Activated naive CD8-positive, alpha-beta T cell treated with anti-CD3 and anti-CD28 coated beads for 36 hours (primary cell): ENCODE results near the gene EZH2. TPM values are rescaled to one million over a fixed set of nuclear protein-coding genes. Genes with fewer than 3 reads are reported as not detected.

Experiments used
- DNase-seq: peaks from one replicate; pipeline ENCODE4 v3.0.0; 2021
- H3K27ac Mint-ChIP-seq: one replicate; pipeline ENCODE4 v1.8.0; 2022; ENCODE audit warnings: mild to moderate bottlenecking, moderate library complexity, mixed read lengths
- H3K27me3 Mint-ChIP-seq: one replicate; pipeline ENCODE4 v1.8.0; 2022; ENCODE audit warnings: mild to moderate bottlenecking, mixed read lengths
- H3K36me3 Mint-ChIP-seq: one replicate; pipeline ENCODE4 v1.8.0; 2021; ENCODE audit warnings: mild to moderate bottlenecking, mixed read lengths
- H3K4me1 Mint-ChIP-seq: one replicate; pipeline ENCODE4 v1.8.0; 2021; ENCODE audit warnings: mixed read lengths
- H3K4me3 Mint-ChIP-seq: one replicate; pipeline ENCODE4 v1.8.0; 2022; ENCODE audit warnings: mild to moderate bottlenecking, moderate library complexity, mixed read lengths
- H3K9me3 Mint-ChIP-seq: one replicate; pipeline ENCODE4 v1.8.0; 2022; ENCODE audit warnings: mixed read lengths
- total RNA-seq, 2 experiments: library from RNA; stranded (reverse); gene quantifications; one replicate each; pipeline ENCODE4 v1.2.3, GENCODE V29; 2021

EZH2 gene
- total RNA-seq, 2 experiments from 2014 or later: 109 to 111 TPM

DNA sequence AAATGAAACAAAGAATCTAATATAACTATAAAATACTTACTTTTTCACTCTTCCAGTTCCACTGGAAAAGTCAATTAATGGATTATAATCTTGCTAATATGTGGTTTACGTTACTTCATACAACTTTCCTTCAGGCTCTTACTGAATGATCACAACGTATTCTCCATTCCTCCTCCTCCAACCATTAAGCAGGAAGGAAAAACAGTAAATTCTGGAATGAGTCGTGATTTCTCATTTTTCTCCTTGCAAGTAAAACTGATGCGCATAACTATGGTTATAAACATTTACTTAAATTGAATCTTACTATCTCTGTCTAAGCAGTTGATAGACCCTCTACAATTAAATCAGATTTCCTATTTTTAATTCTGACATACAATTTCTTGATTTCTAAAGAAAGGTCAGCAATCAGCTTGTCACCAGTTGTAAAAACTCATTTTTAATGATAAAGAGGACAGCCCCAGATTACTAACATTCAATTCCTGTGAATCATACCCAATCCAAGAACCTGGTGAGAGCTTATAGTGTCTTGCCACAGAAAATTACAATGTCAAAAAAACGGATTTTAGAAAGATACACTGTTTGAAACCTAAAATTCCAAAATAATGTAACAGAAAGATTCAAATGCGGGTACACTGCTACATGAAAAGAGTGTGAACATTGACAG lies 64.3 kb downstream of the EZH2 start:
- no peaks in the 10 kb centered on the region for H3K27me3 Mint-ChIP-seq
- no peak overlapping the region for H3K4me3 Mint-ChIP-seq
- H3K36me3 Mint-ChIP-seq: peaks cover 47% of the 10 kb centered on the region
- no peaks in the 10 kb centered on the region for H3K9me3 Mint-ChIP-seq
- H3K27ac Mint-ChIP-seq: no peak overlapping the region
- peaks cover 2% of the 10 kb centered on the region for H3K4me1 Mint-ChIP-seq
- no peak for DNase-seq

DNA sequence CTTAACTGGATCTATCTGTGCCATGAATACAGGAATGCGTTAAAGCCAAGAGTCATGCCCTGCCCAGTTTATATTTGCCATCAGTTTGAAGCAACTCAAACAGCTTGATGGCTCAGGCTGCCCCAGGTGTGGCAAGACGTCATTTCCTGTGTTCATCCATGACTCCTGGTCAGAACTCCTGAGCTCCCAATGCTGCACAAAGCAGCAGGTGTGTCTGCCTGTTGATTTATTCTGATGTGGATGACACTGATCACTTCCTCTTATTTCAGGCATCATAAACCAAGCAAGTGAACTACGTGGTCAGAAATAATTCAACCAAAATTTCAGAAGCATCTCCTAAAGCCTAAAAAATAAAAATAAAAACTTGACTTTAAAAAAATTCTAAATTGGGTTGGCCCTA lies 68.5 kb downstream of the EZH2 start:
- peaks cover 51% of the 10 kb centered on the region for H3K36me3 Mint-ChIP-seq
- no peaks in the 10 kb centered on the region for H3K9me3 Mint-ChIP-seq
- H3K4me3 Mint-ChIP-seq: no peak overlapping the region
- peaks cover 2% of the 10 kb centered on the region for H3K4me1 Mint-ChIP-seq
- no peak for DNase-seq
- H3K27ac Mint-ChIP-seq: no peak overlapping the region
- H3K27me3 Mint-ChIP-seq: no peaks in the 10 kb centered on the region

DNA sequence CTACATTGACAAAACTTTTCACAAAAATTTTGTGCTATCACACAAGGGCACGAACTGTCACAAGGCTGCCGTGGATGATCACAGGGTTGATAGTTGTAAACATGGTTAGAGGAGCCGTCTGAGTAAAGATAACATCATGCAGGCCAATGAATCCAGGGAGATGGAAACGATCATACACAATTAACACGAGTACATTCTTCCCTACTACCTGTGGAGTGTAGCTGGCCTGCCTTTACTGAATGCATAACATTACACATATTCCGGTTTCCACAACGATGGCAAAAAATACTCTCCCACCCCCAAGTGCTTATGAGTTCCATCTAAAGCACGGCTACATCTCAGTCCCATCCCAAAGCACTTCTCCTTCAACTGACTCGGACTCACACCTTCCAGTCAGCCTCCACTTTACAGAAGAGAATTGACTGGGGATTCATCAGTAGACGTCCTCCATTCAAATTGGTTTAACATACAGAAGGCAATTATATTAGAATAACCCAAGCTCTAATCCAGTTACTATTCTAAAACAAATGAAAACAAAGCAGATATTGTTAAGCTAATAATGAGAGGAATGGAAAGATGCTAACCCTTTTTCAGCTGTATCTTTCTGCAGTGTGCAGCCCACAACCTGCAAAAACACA lies 69.0 kb downstream of the EZH2 start:
- H3K9me3 Mint-ChIP-seq: no peaks in the 10 kb centered on the region
- peaks cover 2% of the 10 kb centered on the region for H3K4me1 Mint-ChIP-seq
- H3K4me3 Mint-ChIP-seq: no peak overlapping the region
- no peaks in the 10 kb centered on the region for H3K27me3 Mint-ChIP-seq
- H3K27ac Mint-ChIP-seq: peak overlapping the region; percentile 39
- DNase-seq: no peak
- peaks cover 52% of the 10 kb centered on the region for H3K36me3 Mint-ChIP-seq

DNA sequence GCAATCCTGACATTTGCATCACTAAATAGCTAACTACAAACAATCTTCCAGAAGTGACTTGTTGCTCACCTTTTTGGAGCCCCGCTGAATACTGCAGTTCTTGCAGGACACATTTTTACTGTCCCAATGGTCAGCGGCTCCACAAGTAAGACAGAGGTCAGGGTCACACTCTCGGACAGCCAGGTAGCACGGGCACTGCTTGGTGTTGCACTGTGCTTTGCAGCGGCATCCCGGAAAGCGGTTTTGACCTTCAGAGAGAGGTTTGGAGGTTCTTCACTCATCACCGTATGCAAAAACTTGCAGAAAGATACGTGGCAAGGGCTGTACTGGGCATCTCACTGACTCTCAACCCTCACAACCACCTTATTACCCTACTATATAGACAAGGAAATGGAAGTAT lies 70.2 kb downstream of the EZH2 start:
- Mint-ChIP-seq H3K9me3 (no peaks in the 10 kb centered on the region), H3K4me3 (no peak overlapping the region), H3K4me1 (peaks cover 2% of the 10 kb centered on the region), H3K27ac (no peak overlapping the region), H3K36me3 (peaks cover 49% of the 10 kb centered on the region), H3K27me3 (no peaks in the 10 kb centered on the region)
- no peak for DNase-seq

DNA sequence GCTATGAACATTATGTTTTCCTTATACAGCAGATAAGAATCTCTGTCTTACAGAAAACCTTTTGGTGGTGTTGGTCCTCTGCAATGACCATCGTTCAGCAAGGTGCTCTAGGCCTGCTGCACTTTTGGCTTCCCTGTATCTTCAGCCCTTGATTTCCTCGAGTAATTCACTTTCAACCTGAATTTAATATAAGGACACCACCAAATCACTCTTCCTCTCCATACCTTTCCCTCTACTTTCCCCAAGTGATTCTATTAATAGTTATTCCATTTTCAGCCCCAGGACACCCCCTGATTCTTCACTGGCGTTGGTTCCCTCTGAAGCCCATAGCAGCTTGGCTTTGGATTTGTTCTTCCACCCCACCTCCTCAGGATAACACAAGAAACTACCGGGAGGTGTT lies 72.2 kb downstream of the EZH2 start:
- H3K27ac Mint-ChIP-seq: peak overlapping the region; percentile 40
- H3K9me3 Mint-ChIP-seq: no peaks in the 10 kb centered on the region
- H3K4me1 Mint-ChIP-seq: peaks cover 2% of the 10 kb centered on the region
- peak overlapping the region; percentile 44 for H3K4me3 Mint-ChIP-seq
- peaks cover 36% of the 10 kb centered on the region for H3K36me3 Mint-ChIP-seq
- no peak for DNase-seq
- no peaks in the 10 kb centered on the region for H3K27me3 Mint-ChIP-seq

DNA sequence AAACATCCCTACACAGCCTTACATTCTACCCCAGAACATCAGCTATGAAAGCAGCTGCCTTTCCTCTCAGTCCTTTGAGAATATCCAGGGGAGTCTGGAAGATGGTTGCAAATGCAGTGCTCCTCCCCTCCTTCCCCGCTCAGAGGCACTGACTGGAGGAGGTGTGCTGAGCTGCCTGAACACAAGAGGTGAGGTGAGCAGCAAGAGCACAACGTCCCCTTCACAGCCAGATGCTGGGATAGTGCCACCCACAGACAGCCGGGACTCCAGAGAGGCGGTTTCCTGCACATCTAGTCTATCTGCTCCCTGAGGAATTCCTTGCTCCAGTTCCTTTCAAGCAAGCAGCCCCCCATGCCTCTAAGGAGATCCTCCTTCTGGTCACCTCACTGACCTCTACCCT lies 74.2 kb downstream of the EZH2 start:
- H3K36me3 Mint-ChIP-seq: peaks cover 39% of the 10 kb centered on the region
- no peak for DNase-seq

DNA sequence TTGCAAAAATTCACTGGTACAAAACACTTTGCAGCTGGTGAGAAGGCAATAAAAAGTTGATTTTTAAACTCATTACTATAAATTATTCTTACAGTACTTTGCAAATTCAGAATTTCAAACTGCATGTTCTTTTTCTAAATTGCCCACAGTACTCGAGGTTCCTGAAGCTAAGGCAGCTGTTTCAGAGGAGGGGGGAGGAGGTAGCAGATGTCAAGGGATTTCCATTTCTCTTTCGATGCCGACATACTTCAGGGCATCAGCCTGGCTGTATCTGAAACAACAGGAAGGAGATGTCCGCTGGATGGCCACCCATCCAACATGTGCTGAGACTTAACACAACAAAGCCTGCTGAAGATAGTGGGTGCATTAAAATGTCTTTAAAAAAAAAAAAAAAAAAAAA lies 76.7 kb downstream of the EZH2 start:
- no peak overlapping the region for H3K4me3 Mint-ChIP-seq
- no peaks in the 10 kb centered on the region for H3K4me1 Mint-ChIP-seq
- no peak overlapping the region for H3K27ac Mint-ChIP-seq
- DNase-seq: no peak
- peaks cover 27% of the 10 kb centered on the region for H3K36me3 Mint-ChIP-seq
- no peaks in the 10 kb centered on the region for H3K27me3 Mint-ChIP-seq
- no peaks in the 10 kb centered on the region for H3K9me3 Mint-ChIP-seq

More for the DNA sequence above, 74.2 kb downstream of the EZH2 start:
- H3K27ac Mint-ChIP-seq: no peak overlapping the region
- H3K9me3 Mint-ChIP-seq: no peaks in the 10 kb centered on the region
- H3K4me1 Mint-ChIP-seq: no peaks in the 10 kb centered on the region
- H3K4me3 Mint-ChIP-seq: no peak overlapping the region
- H3K27me3 Mint-ChIP-seq: no peaks in the 10 kb centered on the region

DNA sequence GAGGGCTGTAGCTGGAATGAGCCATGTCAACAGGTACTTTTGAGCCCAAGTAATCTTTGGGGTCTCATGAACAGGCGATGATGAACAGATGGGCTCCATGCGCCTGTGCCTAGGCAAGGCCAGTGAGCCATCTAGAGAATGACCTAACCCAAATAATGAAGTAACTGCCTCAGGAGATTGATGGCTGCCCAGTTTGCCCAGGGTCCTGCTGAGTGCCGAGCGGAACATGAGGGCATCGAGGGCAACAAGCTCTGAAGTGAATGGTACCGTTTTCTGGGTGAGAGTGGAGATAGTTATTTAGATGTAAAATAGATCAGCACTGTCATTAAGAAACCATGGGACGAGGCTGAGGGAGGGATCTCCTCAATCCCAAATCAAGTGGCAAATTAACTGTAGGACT lies 77.9 kb downstream of the EZH2 start:
- no peaks in the 10 kb centered on the region for H3K27me3 Mint-ChIP-seq
- H3K27ac Mint-ChIP-seq: peak overlapping the region; percentile 60
- no peaks in the 10 kb centered on the region for H3K9me3 Mint-ChIP-seq
- no peaks in the 10 kb centered on the region for H3K4me1 Mint-ChIP-seq
- peaks cover 30% of the 10 kb centered on the region for H3K36me3 Mint-ChIP-seq
- DNase-seq: no peak
- H3K4me3 Mint-ChIP-seq: no peak overlapping the region

DNA sequence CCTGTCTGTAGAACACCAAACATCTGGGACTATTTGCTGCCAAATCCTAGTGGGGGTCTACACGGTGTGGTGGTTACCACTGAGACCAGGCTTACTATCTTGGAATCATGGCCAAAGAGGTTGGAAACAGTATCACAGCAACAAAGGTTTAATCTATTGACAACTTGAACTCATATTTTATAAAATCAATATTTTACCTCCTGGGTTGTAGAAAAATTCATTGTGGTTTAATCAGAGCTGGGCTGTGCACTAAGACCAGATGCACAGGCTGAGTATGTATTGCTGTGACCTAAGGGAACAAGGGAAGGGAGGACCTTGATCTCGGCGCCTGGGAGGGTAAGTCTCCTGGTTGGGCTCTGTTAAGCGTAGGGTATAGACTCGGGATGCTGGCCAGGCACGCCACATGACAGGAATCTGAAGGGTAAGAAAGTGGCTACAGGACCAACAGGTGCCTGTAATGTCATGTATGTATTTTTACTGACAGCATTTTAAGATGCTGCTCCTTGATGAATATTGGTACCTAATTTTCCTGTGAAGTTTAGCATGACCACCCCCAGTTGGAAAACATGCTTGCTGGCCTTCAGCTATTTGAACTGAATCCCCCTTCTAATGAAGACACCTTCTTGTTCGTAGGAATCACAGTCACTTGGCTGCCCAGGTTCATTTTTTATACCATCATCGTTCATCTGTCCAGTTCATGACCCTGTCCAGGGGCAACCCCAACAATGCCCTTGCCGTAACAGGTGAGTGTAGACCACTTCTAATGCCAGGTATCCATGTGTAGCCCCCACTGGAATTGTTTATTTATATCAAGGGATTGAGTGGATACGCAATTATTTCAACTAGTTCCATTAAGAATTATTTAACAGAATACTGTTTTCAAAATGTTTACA lies 79.5 kb downstream of the EZH2 start:
- Mint-ChIP-seq H3K27me3 (no peaks in the 10 kb centered on the region), H3K4me1 (no peaks in the 10 kb centered on the region), H3K36me3 (peaks cover 36% of the 10 kb centered on the region), H3K4me3 (no peak overlapping the region), H3K9me3 (no peaks in the 10 kb centered on the region), H3K27ac (peak overlapping the region; percentile 30)
- DNase-seq: no peak

DNA sequence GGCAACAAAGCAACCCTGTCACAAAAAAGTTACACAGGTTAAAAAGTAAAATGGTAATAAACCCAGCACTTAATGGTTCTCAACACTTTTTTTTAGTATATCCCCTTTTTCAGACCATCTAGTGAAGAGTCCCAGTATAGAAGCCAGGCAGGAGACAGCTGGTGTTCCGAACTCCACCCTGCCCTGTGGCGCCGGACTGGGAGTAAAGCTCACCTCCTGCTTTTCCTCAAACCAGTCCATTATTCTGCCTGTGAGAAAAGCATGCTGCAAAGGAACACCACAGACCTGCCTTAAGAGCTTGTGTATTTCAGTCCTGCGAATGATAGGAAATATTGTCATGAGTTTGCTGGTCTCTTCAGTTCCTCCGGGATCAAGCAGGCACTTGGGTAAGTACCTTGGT lies 81.0 kb downstream of the EZH2 start:
- peaks cover 35% of the 10 kb centered on the region for H3K36me3 Mint-ChIP-seq
- DNase-seq: no peak
- peak overlapping the region; percentile 36 for H3K27ac Mint-ChIP-seq
- peak overlapping the region; percentile 20 for H3K4me3 Mint-ChIP-seq
- H3K9me3 Mint-ChIP-seq: no peaks in the 10 kb centered on the region
- no peaks in the 10 kb centered on the region for H3K4me1 Mint-ChIP-seq
- H3K27me3 Mint-ChIP-seq: no peaks in the 10 kb centered on the region

DNA sequence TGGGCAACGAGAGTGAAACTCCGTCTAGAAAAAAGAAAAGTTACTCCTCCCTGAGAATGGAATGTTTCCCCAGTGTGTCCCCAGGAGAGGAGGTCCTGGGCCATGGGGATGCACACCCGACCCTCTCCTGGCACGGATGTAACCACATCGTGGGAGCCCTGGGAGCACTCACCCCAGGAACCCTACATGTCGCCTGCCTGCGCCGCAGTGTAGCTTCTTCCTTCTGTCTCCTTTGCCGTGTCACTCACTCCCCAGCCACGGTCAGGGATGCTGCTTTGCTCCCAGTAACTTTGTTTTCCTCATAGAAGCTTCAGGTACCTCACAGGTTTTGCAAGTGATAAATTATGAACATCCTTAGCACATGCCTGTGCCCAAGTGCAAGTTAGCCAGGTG lies 82.0 kb downstream of the EZH2 start:
- Mint-ChIP-seq H3K36me3 (peaks cover 33% of the 10 kb centered on the region), H3K4me1 (no peaks in the 10 kb centered on the region), H3K27ac (peak overlapping the region; percentile 47), H3K4me3 (no peak overlapping the region), H3K9me3 (no peaks in the 10 kb centered on the region), H3K27me3 (no peaks in the 10 kb centered on the region)
- no peak for DNase-seq

DNA sequence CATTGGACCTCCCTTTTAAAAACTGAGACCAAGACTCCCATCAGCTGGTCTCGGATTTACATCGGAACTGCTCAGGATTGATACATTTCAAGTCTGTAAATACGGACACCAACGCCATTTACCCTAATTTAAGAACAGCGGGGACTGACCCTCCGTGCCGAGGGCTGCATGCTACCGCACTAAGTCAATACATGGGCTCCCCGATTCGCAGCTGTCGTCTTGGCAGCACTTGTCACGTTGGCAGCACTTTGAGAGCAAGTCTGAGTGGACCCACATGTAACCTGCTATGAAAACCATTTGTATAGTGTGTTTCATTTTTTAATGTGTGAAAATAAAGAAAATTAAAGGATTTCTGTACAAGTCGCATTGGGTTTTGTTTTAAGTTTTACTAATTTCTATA lies 83.4 kb downstream of the EZH2 start:
- Mint-ChIP-seq H3K27me3 (no peaks in the 10 kb centered on the region), H3K4me1 (peaks cover 1% of the 10 kb centered on the region), H3K27ac (no peak overlapping the region), H3K4me3 (no peak overlapping the region), H3K9me3 (no peaks in the 10 kb centered on the region), H3K36me3 (peaks cover 25% of the 10 kb centered on the region)
- DNase-seq: no peak

DNA sequence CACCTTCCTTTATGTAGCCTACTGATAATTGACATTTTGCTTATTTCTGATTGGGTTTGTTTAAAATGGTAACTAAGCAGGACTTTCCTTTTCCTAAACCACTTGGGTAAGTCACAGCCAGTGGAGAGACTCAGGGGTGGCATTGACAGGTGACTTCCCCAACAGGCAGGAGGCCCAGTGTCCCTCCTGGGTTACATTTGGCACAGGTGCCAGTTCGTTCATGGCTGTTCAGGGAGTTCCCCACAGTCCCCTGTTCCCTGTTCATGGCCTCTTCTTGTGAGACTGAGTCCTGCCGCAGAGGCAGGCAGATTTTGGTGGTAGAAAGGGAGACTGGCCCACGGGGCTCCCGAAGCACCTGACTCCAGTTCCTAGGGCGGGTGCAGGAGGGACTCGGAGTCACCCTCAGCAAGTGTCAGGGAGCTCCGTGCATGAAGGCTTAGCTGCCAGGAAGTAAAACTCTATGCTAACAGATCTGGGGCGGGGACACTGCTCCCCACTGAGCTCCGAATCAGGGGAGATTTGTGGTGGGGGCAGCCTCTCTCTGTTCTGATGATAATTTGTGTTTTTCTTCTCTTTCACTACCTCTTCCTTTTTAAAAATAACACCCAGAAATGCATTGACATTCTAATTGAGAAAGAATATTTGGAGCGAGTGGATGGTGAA lies 84.1 kb downstream of the EZH2 start:
- DNase-seq: no peak
- peaks cover 1% of the 10 kb centered on the region for H3K4me1 Mint-ChIP-seq
- H3K27ac Mint-ChIP-seq: no peak overlapping the region
- no peaks in the 10 kb centered on the region for H3K27me3 Mint-ChIP-seq
- peaks cover 22% of the 10 kb centered on the region for H3K36me3 Mint-ChIP-seq
- no peaks in the 10 kb centered on the region for H3K9me3 Mint-ChIP-seq
- H3K4me3 Mint-ChIP-seq: no peak overlapping the region

DNA sequence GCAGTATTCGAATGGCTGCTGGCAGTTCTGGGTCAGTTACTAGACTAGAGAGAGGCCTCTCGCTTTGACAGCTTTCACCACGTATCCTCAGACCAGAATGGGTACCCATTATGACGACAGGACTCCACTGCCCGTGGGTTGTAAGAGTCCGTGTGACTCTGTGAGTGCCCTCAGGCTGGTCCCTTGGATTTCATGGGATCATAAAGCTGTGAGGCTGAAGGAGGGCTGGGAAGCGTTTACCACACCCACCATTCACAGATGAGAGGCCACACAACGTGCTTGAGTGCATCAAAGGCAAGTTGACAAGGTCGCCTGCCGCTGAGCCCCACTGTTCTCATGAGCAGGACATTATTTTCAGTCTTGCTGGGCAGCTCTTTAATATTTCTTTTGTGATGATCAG lies 87.2 kb downstream of the EZH2 start:
- Mint-ChIP-seq H3K9me3 (no peaks in the 10 kb centered on the region), H3K27ac (no peak overlapping the region), H3K36me3 (peaks cover 37% of the 10 kb centered on the region), H3K4me1 (peaks cover 7% of the 10 kb centered on the region), H3K27me3 (no peaks in the 10 kb centered on the region), H3K4me3 (no peak overlapping the region)
- DNase-seq: no peak

DNA sequence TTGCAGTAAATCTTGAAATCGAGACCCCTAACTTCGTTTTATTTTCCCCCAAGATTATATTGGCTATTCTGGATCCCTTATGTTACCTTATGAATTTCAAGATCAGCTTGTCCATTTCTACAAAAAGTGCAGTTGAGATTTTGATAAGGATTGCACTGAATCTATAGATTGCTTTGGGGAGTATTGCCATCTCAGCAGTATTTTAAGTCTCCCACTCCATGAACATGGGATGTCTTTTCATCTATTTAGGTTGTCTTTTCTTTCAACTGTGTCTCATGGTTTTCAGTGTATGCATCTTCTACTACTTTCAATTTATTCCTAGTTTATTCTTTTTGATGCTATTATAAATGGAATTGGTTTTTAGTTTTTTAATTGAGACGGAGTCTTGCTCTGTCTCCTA lies 89.6 kb downstream of the EZH2 start:
- Mint-ChIP-seq H3K9me3 (no peaks in the 10 kb centered on the region), H3K27me3 (no peaks in the 10 kb centered on the region), H3K4me1 (peaks cover 7% of the 10 kb centered on the region), H3K4me3 (no peak overlapping the region), H3K36me3 (peaks cover 27% of the 10 kb centered on the region), H3K27ac (no peak overlapping the region)
- DNase-seq: no peak
